ENCODE measurements around the gene KLHDC7B.

DNA sequence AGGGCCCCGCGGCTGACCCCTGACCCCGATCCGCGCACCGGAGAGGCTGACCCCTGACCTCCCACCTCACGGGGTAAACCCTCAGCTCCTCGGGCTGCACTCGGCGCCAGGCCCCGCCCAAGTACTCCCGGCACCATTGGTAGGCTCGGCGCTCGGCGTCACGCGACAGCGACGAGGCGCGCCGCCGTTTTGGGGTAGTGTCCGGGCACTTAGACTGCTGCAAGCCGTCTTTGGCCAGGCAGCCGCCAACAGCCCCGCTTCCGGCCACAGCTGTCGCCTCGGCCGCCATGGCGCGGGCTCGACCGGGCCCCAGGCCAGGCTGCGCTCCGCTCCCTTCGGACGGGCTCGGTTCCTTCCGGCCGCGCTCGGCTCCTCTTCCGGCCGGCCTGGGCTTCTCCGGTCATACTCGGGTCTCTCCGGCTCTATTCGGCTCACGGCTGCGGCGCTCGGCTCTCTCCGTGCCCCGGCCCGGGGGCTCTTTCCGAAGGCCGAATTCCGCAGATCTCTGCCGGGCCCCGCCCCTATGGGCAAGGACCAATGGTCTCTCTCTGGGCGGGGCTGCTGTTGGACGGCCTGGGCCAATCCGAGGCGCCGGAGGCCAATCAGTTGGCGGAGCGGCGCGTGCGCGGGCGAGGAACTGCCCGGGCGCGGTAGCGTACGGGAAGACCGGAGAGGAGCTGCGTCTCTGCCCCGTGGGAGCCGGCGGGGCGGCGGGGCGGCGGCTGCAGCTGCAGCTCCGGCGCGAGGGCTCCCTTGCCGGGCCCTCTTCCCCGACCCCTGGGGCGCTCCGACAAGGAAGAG lies 37.0 kb downstream of the KLHDC7B start, which contains the start of gene CHKB:
- TF ChIP-seq, protein P1, sequence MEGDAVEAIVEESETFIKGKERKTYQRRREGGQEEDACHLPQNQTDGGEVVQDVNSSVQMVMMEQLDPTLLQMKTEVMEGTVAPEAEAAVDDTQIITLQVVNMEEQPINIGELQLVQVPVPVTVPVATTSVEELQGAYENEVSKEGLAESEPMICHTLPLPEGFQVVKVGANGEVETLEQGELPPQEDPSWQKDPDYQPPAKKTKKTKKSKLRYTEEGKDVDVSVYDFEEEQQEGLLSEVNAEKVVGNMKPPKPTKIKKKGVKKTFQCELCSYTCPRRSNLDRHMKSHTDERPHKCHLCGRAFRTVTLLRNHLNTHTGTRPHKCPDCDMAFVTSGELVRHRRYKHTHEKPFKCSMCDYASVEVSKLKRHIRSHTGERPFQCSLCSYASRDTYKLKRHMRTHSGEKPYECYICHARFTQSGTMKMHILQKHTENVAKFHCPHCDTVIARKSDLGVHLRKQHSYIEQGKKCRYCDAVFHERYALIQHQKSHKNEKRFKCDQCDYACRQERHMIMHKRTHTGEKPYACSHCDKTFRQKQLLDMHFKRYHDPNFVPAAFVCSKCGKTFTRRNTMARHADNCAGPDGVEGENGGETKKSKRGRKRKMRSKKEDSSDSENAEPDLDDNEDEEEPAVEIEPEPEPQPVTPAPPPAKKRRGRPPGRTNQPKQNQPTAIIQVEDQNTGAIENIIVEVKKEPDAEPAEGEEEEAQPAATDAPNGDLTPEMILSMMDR (conservative IDR thresholded peaks at IDR 0.05; ENCODE audit: low read length) = no peak; the same call in 1 of the 2 replicates
- TF ChIP-seq EZH2phosphoT487 (IDR thresholded peaks at IDR 0.05; ENCODE audit: borderline replicate concordance, low read depth, low read length) = no peak
